Upper lobe of left lung (tissue), 4 donors: ENCODE measurements around the gene NELFB.

Source experiments
- CTCF ChIP-seq, 6 experiments: fragments of 450-650 bp in 4 of 6; fragments of 200-600 bp in 2 of 6; sonication (generic) in 2 of 6; IDR thresholded peaks; one replicate each; pipeline ENCODE4 v1.5.1; 2016 to 2019; ENCODE audit warnings: antibody characterized with exemption in 6 of 6
- EP300 ChIP-seq, 4 donors: sonication (generic); formaldehyde crosslinking; IDR thresholded peaks; one replicate each; pipeline ENCODE4 v1.5.1; 2017; ENCODE audit warnings: antibody characterized with exemption in 4 of 4, control low read depth in 2 of 4
- POLR2A ChIP-seq, 4 donors: fragments of 450-650 bp; IDR thresholded peaks; one replicate each; pipeline ENCODE4 v1.5.1; 2016 to 2017; ENCODE audit warnings: antibody characterized with exemption in 4 of 4, mild to moderate bottlenecking in 2 of 4
- POLR2AphosphoS5 ChIP-seq, 2 donors: sonication (generic); formaldehyde crosslinking; IDR thresholded peaks; one replicate each; pipeline ENCODE4 v1.5.1; 2017; ENCODE audit warnings: antibody characterized with exemption in 2 of 2

GRCh38 chr9:137306066-137306849, 51.1 kb downstream of the NELFB start:
- TF ChIP-seq CTCF (IDR thresholded peaks at IDR 0.05): no peak
- TF ChIP-seq POLR2A (IDR thresholded peaks at IDR 0.05): no peak
- no peak for TF ChIP-seq POLR2AphosphoS5 (IDR thresholded peaks at IDR 0.05)
- TF ChIP-seq EP300 (IDR thresholded peaks at IDR 0.05): no peak
